Lung (tissue), 12 donors: ENCODE measurements around the gene AOAH. TPM values are rescaled to one million over a fixed set of nuclear protein-coding genes. Genes with fewer than 3 reads are reported as not detected.

Experiments used
- ATAC-seq: fragments of 200-7000 bp; cut with Tn5 transposase; one replicate; pipeline ENCODE4 v1.9.1; 2020; ENCODE audit warnings: moderate number of reproducible peaks; ENCODE audit not compliant: insufficient read depth, low FRiP score
- DNase-seq, 3 donors: peaks; one replicate each; pipeline ENCODE4 v3.0.0-alpha.2; 2013 to 2017
- H3K27ac ChIP-seq, 2 donors: one replicate each; pipeline ENCODE4 v1.5.1; 2013; ENCODE audit warnings: mild to moderate bottlenecking in 2 of 2, moderate library complexity in 2 of 2, control low read depth in 1 of 2, inconsistent platforms in 1 of 2, low read depth in 1 of 2, low read length in 1 of 2
- H3K27me3 ChIP-seq, 3 donors: one replicate each; pipeline ENCODE4 v1.5.1; 2013; ENCODE audit warnings: low read length in 2 of 3; ENCODE audit not compliant: control insufficient read depth in 3 of 3, insufficient read depth in 3 of 3
- H3K36me3 ChIP-seq, 4 donors: one replicate each; pipeline ENCODE4 v1.5.1; 2013; ENCODE audit warnings: low read length in 4 of 4, mild to moderate bottlenecking in 1 of 4, moderate library complexity in 1 of 4; ENCODE audit not compliant: control insufficient read depth in 4 of 4, insufficient read depth in 4 of 4
- H3K4me1 ChIP-seq, 5 donors: one replicate each; pipeline ENCODE4 v1.5.1; 2013; ENCODE audit warnings: low read length in 5 of 5, mild to moderate bottlenecking in 2 of 5, moderate library complexity in 1 of 5; ENCODE audit not compliant: control insufficient read depth in 5 of 5, insufficient read depth in 5 of 5
- H3K4me3 ChIP-seq: one replicate; pipeline ENCODE4 v1.5.1; 2013; ENCODE audit warnings: mild to moderate bottlenecking, control low read depth, moderate library complexity
- H3K9ac ChIP-seq, 2 donors: one replicate each; pipeline ENCODE4 v1.5.1; 2013; ENCODE audit warnings: low read length in 2 of 2, control low read depth in 1 of 2; ENCODE audit not compliant: insufficient read depth in 1 of 2
- H3K9me3 ChIP-seq, 4 donors: one replicate each; pipeline ENCODE4 v1.5.1; 2013; ENCODE audit warnings: low read length in 3 of 4, mild to moderate bottlenecking in 1 of 4, moderate library complexity in 1 of 4; ENCODE audit not compliant: control insufficient read depth in 4 of 4, insufficient read depth in 3 of 4
- CTCF ChIP-seq: IDR thresholded peaks from 2 replicates; pipeline ENCODE4 v1.5.1; 2012; ENCODE audit warnings: mild to moderate bottlenecking; ENCODE audit errors: control extremely low read depth, extremely low read depth
- WGBS, 2 donors: extraction: QIAGEN DNeasy Blood & Tissue Kit; methylation state at CpG; one replicate each; pipeline ENCODE4 v1.1.7; 2013; 5-methylcytosine and 5-hydroxymethylcytosine counted together
- polyA plus RNA-seq, 2 donors: library from polyadenylated mRNA; stranded (reverse); fragments of 200-250 nt; gene quantifications; one replicate each; pipeline ENCODE4 v1.2.1, GENCODE V29; 2013
- total RNA-seq, 2 donors: library from RNA; depleted of rRNA in 1 of 2; stranded (reverse); fragments of >200 nt in 1 of 2; gene quantifications; one replicate each; pipeline ENCODE4 v1.2.1, GENCODE V29; 2014 to 2021
- donor health status: control.
- donor health status: control.
- donor health status: Bipolar disorder and iron deficiency.
- donor health status: healthy.
- donor health status: DM: yes; HTN: yes; CAD: no.

AOAH gene
- total and polyA plus RNA-seq, 4 donors = 4.7 to 36.4 (median 29.0) TPM

GRCh38 chr7:36575832-36576231 is 148.5 kb downstream of the AOAH start:
- peaks cover 0 to 2% (median 0%) of the 10 kb centered on the region in 4 donors for H3K36me3 ChIP-seq
- H3K9me3 ChIP-seq = peaks cover 0 to 3% (median 3%) of the 10 kb centered on the region in 4 donors
- DNase-seq (no peak), ATAC-seq (no peak)
- H3K9ac ChIP-seq = no peak overlapping the region
- 90 to 92% methylated on average over 5 of the region's 5 CpGs for WGBS, 2 donors
- H3K4me1 ChIP-seq = peaks cover 0 to 1% (median 0%) of the 10 kb centered on the region in 5 donors
- H3K4me3 ChIP-seq = no peak overlapping the region
- H3K27me3 ChIP-seq = no peaks in the 10 kb centered on the region
- no peak for TF ChIP-seq CTCF
- H3K27ac ChIP-seq = no peak overlapping the region

- H3K9ac ChIP-seq = no peak overlapping the region
- H3K9me3 ChIP-seq = peaks cover 0 to 3% (median 1%) of the 10 kb centered on the region in 4 donors
- no peak for TF ChIP-seq CTCF
- peaks cover 0 to 1% (median 0%) of the 10 kb centered on the region in 5 donors for H3K4me1 ChIP-seq
- no peaks in the 10 kb centered on the region for H3K36me3 ChIP-seq
- H3K27me3 ChIP-seq = no peaks in the 10 kb centered on the region
- ATAC-seq (no peak), DNase-seq (no peak)
- H3K27ac ChIP-seq = no peak overlapping the region
- WGBS, 2 donors = 72 to 78% methylated on average over 3 of the region's 3 CpGs
- H3K4me3 ChIP-seq = no peak overlapping the region
Observed at GRCh38 chr7:36573066-36573465, 151.2 kb downstream of the AOAH start.

- Histone ChIP-seq H3K4me1 (peaks cover 0 to 1% (median 0%) of the 10 kb centered on the region in 5 donors), H3K9ac (no peak overlapping the region), H3K9me3 (peaks cover 0 to 3% (median 0%) of the 10 kb centered on the region in 4 donors), H3K27me3 (no peaks in the 10 kb centered on the region), H3K36me3 (no peaks in the 10 kb centered on the region), H3K4me3 (no peak overlapping the region), H3K27ac (no peak overlapping the region)
- no peak for DNase-seq
- no peak for TF ChIP-seq CTCF
- 0% methylated on average over 1 of the region's 1 CpG for WGBS, 2 donors
- no peak for ATAC-seq
Observed at GRCh38 chr7:36571190-36571560, 153.1 kb downstream of the AOAH start.
